H1 (cell line): ENCODE measurements around the gene VPS26B. TPM values are rescaled to one million over a fixed set of nuclear protein-coding genes. Genes with fewer than 3 reads are reported as not detected.

Experiments used
- CTCF ChIA-PET: fragments of 300-600 bp; sonication (Branson Sonifier 250); formaldehyde crosslinking; loops from one replicate; lab custom pipeline; 2021; ENCODE audit not compliant: partially characterized antibody; lab: Charles Lee
- POLR2A ChIA-PET: fragments of 300-600 bp; sonication (Branson Sonifier 250); formaldehyde crosslinking; loops from one replicate; lab custom pipeline; 2021; ENCODE audit warnings: inconsistent platforms; ENCODE audit not compliant: partially characterized antibody; lab: Charles Lee
- DNase-seq, 2 experiments: peaks; one replicate each; pipeline versions ENCODE4 v3.0.0 to v3.0.0-alpha.2; 2010 to 2022; ENCODE audit warnings: low spot score in 2 of 2, low read depth in 1 of 2, mixed read lengths in 1 of 2
- FAIRE-seq: peaks from 2 replicates; lab custom pipeline; 2011; peaks lifted over from hg19 to GRCh38; lab: Jason Lieb, UNC
- H2AFZ ChIP-seq: 2 replicates; pipeline ENCODE4 v1.8.1; 2012; ENCODE audit warnings: low read length, inconsistent platforms
- H2AK5ac ChIP-seq: 2 replicates; pipeline ENCODE4 v1.6.1; 2013; ENCODE audit warnings: low read depth, low read length
- H2BK120ac ChIP-seq: replicated peaks from 2 replicates; pipeline ENCODE3; 2013; ENCODE audit warnings: low read depth, low read length, inconsistent platforms
- H2BK12ac ChIP-seq: 2 replicates; pipeline ENCODE4 v1.6.1; 2013; ENCODE audit warnings: low read depth, low read length
- H2BK15ac ChIP-seq: 2 replicates; pipeline ENCODE4 v1.6.1; 2013; ENCODE audit warnings: low read length
- H2BK20ac ChIP-seq: 2 replicates; pipeline ENCODE4 v1.6.1; 2013; ENCODE audit warnings: low read length
- H2BK5ac ChIP-seq: 2 replicates; pipeline ENCODE4 v1.6.1; 2013; ENCODE audit warnings: low read depth, low read length
- H3K14ac ChIP-seq: 2 replicates; pipeline ENCODE4 v1.6.1; 2013; ENCODE audit warnings: inconsistent platforms; ENCODE audit not compliant: insufficient read length
- H3K18ac ChIP-seq: 2 replicates; pipeline ENCODE4 v1.6.1; 2013; ENCODE audit warnings: low read length; ENCODE audit errors: extremely low read depth
- H3K23ac ChIP-seq: 2 replicates; pipeline ENCODE4 v1.6.1; 2013; ENCODE audit warnings: inconsistent platforms; ENCODE audit not compliant: insufficient read length
- H3K23me2 ChIP-seq: 2 replicates; pipeline ENCODE4 v1.6.1; 2013; ENCODE audit warnings: low read depth, low read length
- H3K27ac ChIP-seq: 2 replicates; pipeline ENCODE4 v1.6.1; 2011; ENCODE audit warnings: low read depth, low read length, inconsistent platforms
- H3K27me3 ChIP-seq, 4 experiments: replicated peaks in 1 of 4; 1 replicate in 1 of 4; 2 replicates in 3 of 4; pipeline versions ENCODE4 v1.6.1 to v1.8.1; 2011 to 2013; ENCODE audit warnings: low read length in 3 of 4, mild to moderate bottlenecking in 3 of 4, inconsistent platforms in 2 of 4, mixed read lengths in 2 of 4, moderate library complexity in 1 of 4; ENCODE audit not compliant: control insufficient read depth in 3 of 4, insufficient read depth in 3 of 4; ENCODE audit errors: extremely low read depth in 1 of 4
- H3K36me3 ChIP-seq, 4 experiments: 2 replicates each; pipeline versions ENCODE4 v1.6.1 to v1.8.1; 2011 to 2013; ENCODE audit warnings: mild to moderate bottlenecking in 4 of 4, low read length in 3 of 4, moderate library complexity in 2 of 4, control low read depth in 1 of 4, inconsistent platforms in 1 of 4; ENCODE audit not compliant: insufficient read depth in 4 of 4, control insufficient read depth in 2 of 4
- H3K4ac ChIP-seq: replicated peaks from 2 replicates; pipeline ENCODE3; 2013; ENCODE audit warnings: low read length, low read depth, mixed read lengths, inconsistent platforms; ENCODE audit not compliant: insufficient read length
- H3K4me1 ChIP-seq, 4 experiments: replicated peaks in 1 of 4; 1 replicate in 1 of 4; 2 replicates in 3 of 4; pipeline versions ENCODE4 v1.6.1 to v1.8.1; 2011 to 2013; ENCODE audit warnings: low read length in 3 of 4, inconsistent platforms in 2 of 4, mixed read lengths in 1 of 4; ENCODE audit not compliant: insufficient read depth in 4 of 4, control insufficient read depth in 3 of 4
- H3K4me2 ChIP-seq, 2 experiments: 2 replicates each; pipeline versions ENCODE4 v1.6.1 to v1.8.1; 2011 to 2013; ENCODE audit warnings: low read depth in 2 of 2, low read length in 2 of 2, control low read depth in 1 of 2, inconsistent platforms in 1 of 2, mild to moderate bottlenecking in 1 of 2; ENCODE audit not compliant: insufficient read depth in 1 of 2
- H3K4me3 ChIP-seq, 4 experiments: fragments of 200-600, 300-600 bp in 1 of 4; sonication (generic), shearing (Covaris generic), sonication (Bioruptor Twin) in 1 of 4; 2 replicates each; pipeline versions ENCODE4 v1.5.1 to v1.8.1; 2011 to 2016; ENCODE audit warnings: low read length in 4 of 4, low read depth in 3 of 4, control low read depth in 2 of 4, inconsistent platforms in 2 of 4, mild to moderate bottlenecking in 2 of 4, mixed read lengths in 1 of 4, moderate library complexity in 1 of 4; ENCODE audit not compliant: insufficient read depth in 2 of 4; ENCODE audit errors: extremely low read depth in 1 of 4
- H3K56ac ChIP-seq: replicated peaks from 2 replicates; pipeline ENCODE3; 2013; ENCODE audit warnings: low read depth, mild to moderate bottlenecking, mixed read lengths, low read length, inconsistent platforms; ENCODE audit not compliant: insufficient read length
- H3K79me1 ChIP-seq: 2 replicates; pipeline ENCODE4 v1.6.1; 2013; ENCODE audit warnings: low read depth, low read length, control low read depth
- H3K79me2 ChIP-seq, 2 experiments: 2 replicates each; pipeline versions ENCODE4 v1.6.1 to v1.8.1; 2012 to 2013; ENCODE audit warnings: low read length in 2 of 2, mild to moderate bottlenecking in 2 of 2, inconsistent platforms in 1 of 2; ENCODE audit not compliant: insufficient read depth in 2 of 2, control insufficient read depth in 1 of 2
- H3K9ac ChIP-seq, 4 experiments: replicated peaks in 1 of 4; 1 replicate in 1 of 4; 2 replicates in 3 of 4; pipeline versions ENCODE4 v1.6.1 to v1.8.1; 2011 to 2013; ENCODE audit warnings: low read depth in 3 of 4, low read length in 3 of 4, control low read depth in 2 of 4, mild to moderate bottlenecking in 2 of 4, moderate library complexity in 2 of 4, inconsistent platforms in 1 of 4; ENCODE audit errors: extremely low read depth in 1 of 4
- H3K9me3 ChIP-seq, 2 experiments: 2 replicates each; pipeline versions ENCODE4 v1.6.1 to v1.8.1; 2012 to 2013; ENCODE audit warnings: mild to moderate bottlenecking in 2 of 2, moderate library complexity in 2 of 2, control low read depth in 1 of 2, inconsistent platforms in 1 of 2, low read depth in 1 of 2, low read length in 1 of 2, mixed read lengths in 1 of 2; ENCODE audit not compliant: insufficient read depth in 2 of 2
- H4K20me1 ChIP-seq, 2 experiments: replicated peaks in 1 of 2; 2 replicates each; pipeline versions ENCODE3 to v1.8.1; 2011 to 2013; ENCODE audit warnings: inconsistent platforms in 2 of 2, low read length in 2 of 2, mild to moderate bottlenecking in 1 of 2; ENCODE audit not compliant: insufficient read depth in 2 of 2, control insufficient read depth in 1 of 2
- H4K5ac ChIP-seq: 2 replicates; pipeline ENCODE4 v1.6.1; 2013; ENCODE audit warnings: low read length, low read depth, mixed read lengths, inconsistent platforms; ENCODE audit not compliant: insufficient read length
- H4K8ac ChIP-seq: 2 replicates; pipeline ENCODE4 v1.8.0; 2013; ENCODE audit warnings: mild to moderate bottlenecking, moderate library complexity, low read length, inconsistent platforms; ENCODE audit not compliant: insufficient read depth; ENCODE audit errors: extremely low read depth
- H4K91ac ChIP-seq: replicated peaks from 2 replicates; pipeline ENCODE3; 2013; ENCODE audit warnings: low read length, mixed read lengths, inconsistent platforms; ENCODE audit not compliant: insufficient read length
- ATF2 ChIP-seq: IDR thresholded peaks from 2 replicates; pipeline ENCODE4 v1.6.1; 2012; ENCODE audit warnings: low read length, inconsistent platforms
- CREB1 ChIP-seq: IDR thresholded peaks from 2 replicates; pipeline ENCODE4 v1.6.1; 2012; ENCODE audit warnings: inconsistent platforms
- RBBP5 ChIP-seq: IDR thresholded peaks from 2 replicates; pipeline ENCODE4 v1.7.1; 2012; ENCODE audit warnings: low read depth, mild to moderate bottlenecking, inconsistent platforms, low read length, moderate library complexity, borderline replicate concordance
- RNF2 ChIP-seq: fragments of 200-900, 300-1000 bp; sonication (generic); IDR thresholded peaks from 2 replicates; pipeline ENCODE4 v1.7.1; 2016; ENCODE audit warnings: borderline replicate concordance, low read depth, mild to moderate bottlenecking, antibody characterized with exemption, low read length; ENCODE audit not compliant: poor library complexity, severe bottlenecking; ENCODE audit errors: missing control alignments
- SAP30 ChIP-seq: fragments of 300-600 bp; sonication (generic); IDR thresholded peaks from 2 replicates; pipeline ENCODE4 v1.7.1; 2012; ENCODE audit warnings: low read length, moderate library complexity, mild to moderate bottlenecking, inconsistent platforms; ENCODE audit not compliant: insufficient read depth, insufficient replicate concordance
- YY1 ChIP-seq: IDR thresholded peaks from 2 replicates; pipeline ENCODE4 v1.6.1; 2011; ENCODE audit warnings: low read depth, mild to moderate bottlenecking, low read length
- ZNF274 ChIP-seq: IDR thresholded peaks from 2 replicates; pipeline ENCODE4 v1.7.0; 2012; ENCODE audit warnings: low read length, borderline replicate concordance; ENCODE audit errors: extremely low read depth
- WGBS, 2 experiments: shearing (Covaris generic) in 1 of 2; methylation state at CpG; one replicate each; pipeline versions ENCODE4 v1.1.6 to v1.1.7; 2013 to 2015; ENCODE audit warnings: low lambda C conversion rate in 2 of 2, mixed read lengths in 2 of 2, inconsistent platforms in 1 of 2, low coverage in 1 of 2, missing lambda C conversion rate in 1 of 2; ENCODE audit not compliant: insufficient replicate concordance in 2 of 2, insufficient coverage in 1 of 2, insufficient read length in 1 of 2; ENCODE audit errors: extremely low coverage in 1 of 2, missing lambda C conversion rate in 1 of 2; 5-methylcytosine and 5-hydroxymethylcytosine counted together
- polyA plus RNA-seq, 7 experiments: library from polyadenylated mRNA; depleted of rRNA in 3 of 7; stranded (reverse) in 5 of 7; unstranded in 2 of 7; fragments of >200 nt in 5 of 7; fragments of 200-250 nt in 2 of 7; gene quantifications; 1 replicate in 5 of 7; 2 replicates in 1 of 7; 4 replicates in 1 of 7; pipeline versions ENCODE4 v1.2.1 to v1.2.3, GENCODE V29; 2011 to 2013; ENCODE audit warnings: missing spikeins in 2 of 7, mixed read lengths in 2 of 7
- total RNA-seq: library from RNA; stranded (reverse); fragmentation: NEBNext Ultra II Directional; extraction: Animal tissue kit (Norgen Biotek cat#: 25700); gene quantifications from 2 replicates; pipeline ENCODE4 v1.2.1, GENCODE V29; 2021

Gene VPS26B
- total and polyA plus RNA-seq, 2 of the 8 experiments (the other 6 are each of a cell fraction or from before 2014, with no cell fraction given): 18.3 to 27.0 TPM

GRCh38 chr11:134277183-134278001 lies 52.9 kb downstream of the VPS26B start:
- Histone ChIP-seq H3K4me1 (peaks cover under 1 to 9% (median 2%) of the 10 kb centered on the region in 4 experiments), H4K5ac (peak overlapping the region; percentile 10), H3K27ac (no peak overlapping the region), H4K20me1 (no peaks in the 10 kb centered on the region), H2BK120ac (no peak overlapping the region), H3K4me2 (peak overlapping the region; percentile 92 to 95), H3K27me3 (peaks cover 0 to 7% (median 0%) of the 10 kb centered on the region in 4 experiments; a peak in 3 of 7 replicates), H3K56ac (no peak overlapping the region), H3K4ac (no peak overlapping the region), H4K8ac (no peak overlapping the region), H3K14ac (no peak overlapping the region), H3K23ac (no peak overlapping the region), H3K9me3 (no peaks in the 10 kb centered on the region), H3K79me2 (peaks cover 3 to 33% of the 10 kb centered on the region in 2 experiments; a peak in 2 of 4 replicates), H3K18ac (peak overlapping the region; percentile 83), H2AFZ (peak overlapping the region; percentile 85), H4K91ac (peak overlapping the region; percentile 76), H2AK5ac (no peak overlapping the region), H3K79me1 (no peaks in the 10 kb centered on the region), H3K4me3 (peak overlapping the region; percentile 88 to 92 (median 90)), H2BK20ac (no peak overlapping the region), H2BK12ac (peak overlapping the region; percentile 84; the same call in 1 of the 2 replicates), H2BK15ac (no peak overlapping the region; the same call in 1 of the 2 replicates), H3K36me3 (peaks cover 0 to 6% (median 1%) of the 10 kb centered on the region in 4 experiments; a peak in 3 of 8 replicates), H3K9ac (peak overlapping the region in 3 of 4 experiments; percentile 36 to 42 (median 38); a peak in 3 of 7 replicates), H2BK5ac (peak overlapping the region; percentile 81; the same call in 1 of the 2 replicates), H3K23me2 (peaks cover 18% of the 10 kb centered on the region)
- FAIRE-seq (peak; percentile 39), DNase-seq (peak in 1 of 2 experiments; percentile 67)
- CTCF ChIA-PET: interaction anchor here (0.5 to 12.0 kb wide), 16 partner anchors 8 to 450 kb away, joined by 3 to 114 read pairs (median 3); no protein-coding TSS in a partner anchor
- WGBS, 2 experiments: 8% methylated on average over 33 of the region's 36 CpGs; no CpG with 5 or more reads in 1 of the 2 experiments
- POLR2A ChIA-PET: interaction anchor here (1.3 to 7.7 kb wide), 5 partner anchors 10 to 330 kb away, joined by 3 to 76 read pairs (median 17); partner anchors contain the start of genes ACAD8, NCAPD3, THYN1 and VPS26B
- TF ChIP-seq RNF2 (no peak), ZNF274 (no peak), CREB1 (no peak), YY1 (0 out of 2 replicates have a peak, but pooled peaks have one; percentile 4), ATF2 (0 out of 2 replicates have a peak, but pooled peaks have one; percentile 48), SAP30 (peak; percentile 16), RBBP5 (no peak)
